SK-N-SH (cell line): Measurements from ENCODE around the gene ETV6. TPM values are rescaled to one million over a fixed set of nuclear protein-coding genes. Genes with fewer than 3 reads are reported as not detected.

Source experiments
- CTCF ChIA-PET: fragments of 300-600, 350-600 bp; formaldehyde crosslinking; extraction: SDS; loops from one replicate; lab custom pipeline; 2021; lab: Yijun Ruan, JAX
- POLR2A ChIA-PET: fragments of 350-600 bp; sonication (Branson Sonifier 250); formaldehyde crosslinking; extraction: SDS; loops from one replicate; lab custom pipeline; 2020; ENCODE audit warnings: antibody characterized with exemption, inconsistent platforms; lab: Yijun Ruan, JAX
- DNase-seq: peaks from one replicate; pipeline ENCODE4 v3.0.0; 2012
- H2AFZ ChIP-seq: fragments of 200-600 bp; sonication (generic); 2 replicates; pipeline ENCODE4 v1.8.1; 2016; ENCODE audit warnings: antibody characterized with exemption, mild to moderate bottlenecking, low read depth
- H3F3A ChIP-seq: fragments of 200-600 bp; sonication (generic); replicated peaks from 2 replicates; pipeline ENCODE3; 2016; ENCODE audit warnings: antibody characterized with exemption, mild to moderate bottlenecking; ENCODE audit not compliant: insufficient read depth
- H3K27ac ChIP-seq, 2 experiments: fragments of 200-500 bp in 1 of 2; fragments of 200-600 bp in 1 of 2; sonication (Bioruptor generic) in 1 of 2; sonication (generic), shearing (Covaris generic) in 1 of 2; 2 replicates each; pipeline versions ENCODE4 v1.5.1 to v1.6.1; 2014 to 2016; ENCODE audit warnings: low read depth in 2 of 2, inconsistent platforms in 1 of 2, low read length in 1 of 2, mild to moderate bottlenecking in 1 of 2, mixed read lengths in 1 of 2
- H3K27me3 ChIP-seq: fragments of 200-600 bp; sonication (generic), shearing (Covaris generic); 2 replicates; pipeline ENCODE4 v1.6.1; 2016; ENCODE audit warnings: mixed run types; ENCODE audit not compliant: insufficient read depth
- H3K36me3 ChIP-seq, 2 experiments: fragments of 200-500 bp in 1 of 2; fragments of 200-600 bp in 1 of 2; sonication (Bioruptor generic) in 1 of 2; sonication (generic) in 1 of 2; replicated peaks in 1 of 2; 2 replicates each; pipeline versions ENCODE3 to v1.5.1; 2014 to 2016; ENCODE audit warnings: low read length in 1 of 2, mild to moderate bottlenecking in 1 of 2; ENCODE audit not compliant: insufficient read depth in 2 of 2, control insufficient read depth in 1 of 2
- H3K4me1 ChIP-seq, 2 experiments: fragments of 200-500 bp in 1 of 2; fragments of 200-600 bp in 1 of 2; sonication (Bioruptor generic) in 1 of 2; sonication (generic), shearing (Covaris generic) in 1 of 2; 2 replicates each; pipeline versions ENCODE4 v1.5.1 to v1.6.1; 2014 to 2016; ENCODE audit warnings: low read depth in 1 of 2, low read length in 1 of 2, mixed run types in 1 of 2; ENCODE audit not compliant: insufficient read depth in 2 of 2, control insufficient read depth in 1 of 2
- H3K4me2 ChIP-seq: fragments of 200-600 bp; sonication (generic), shearing (Covaris generic); 2 replicates; pipeline ENCODE4 v1.6.1; 2017; ENCODE audit warnings: mixed run types
- H3K4me3 ChIP-seq, 2 experiments: fragments of 200-500 bp in 1 of 2; fragments of 200-600 bp in 1 of 2; sonication (Bioruptor generic) in 1 of 2; sonication (generic), shearing (Covaris generic) in 1 of 2; 2 replicates each; pipeline versions ENCODE4 v1.5.1 to v1.8.1; 2014 to 2016; ENCODE audit warnings: low read depth in 2 of 2, inconsistent platforms in 1 of 2, low read length in 1 of 2, mild to moderate bottlenecking in 1 of 2, mixed read lengths in 1 of 2, moderate library complexity in 1 of 2
- H3K79me2 ChIP-seq: fragments of 200-600 bp; sonication (generic); 2 replicates; pipeline ENCODE4 v1.8.1; 2017; ENCODE audit warnings: mild to moderate bottlenecking; ENCODE audit not compliant: insufficient read depth
- H3K9ac ChIP-seq: fragments of 200-600 bp; sonication (generic); 2 replicates; pipeline ENCODE4 v1.6.1; 2017; ENCODE audit warnings: mixed run types
- H3K9me2 ChIP-seq: fragments of 200-600 bp; sonication (generic); 2 replicates; pipeline ENCODE4 v1.6.1; 2017; ENCODE audit warnings: mixed run types
- H3K9me3 ChIP-seq: fragments of 200-600 bp; sonication (generic); 2 replicates; pipeline ENCODE4 v1.6.1; 2017; ENCODE audit warnings: mixed run types, mild to moderate bottlenecking, moderate library complexity
- H4K20me1 ChIP-seq: fragments of 200-600 bp; sonication (generic); 2 replicates; pipeline ENCODE4 v1.6.1; 2017; ENCODE audit warnings: mild to moderate bottlenecking, mixed run types; ENCODE audit not compliant: insufficient read depth
- GABPA ChIP-seq: IDR thresholded peaks from 2 replicates; pipeline ENCODE4 v1.4.0; 2012; ENCODE audit warnings: low read depth, mild to moderate bottlenecking
- MAX ChIP-seq: IDR thresholded peaks from 2 replicates; pipeline ENCODE4 v1.4.0; 2012; ENCODE audit warnings: low read depth
- RXRA ChIP-seq: IDR thresholded peaks from 2 replicates; pipeline ENCODE4 v1.4.0; 2012; ENCODE audit warnings: low read depth, mild to moderate bottlenecking, borderline replicate concordance
- TAF1 ChIP-seq: IDR thresholded peaks from 2 replicates; pipeline ENCODE4 v1.6.1; 2012; ENCODE audit warnings: low read depth, mild to moderate bottlenecking, low read length, moderate library complexity, borderline replicate concordance
- TCF12 ChIP-seq: IDR thresholded peaks from 2 replicates; pipeline ENCODE4 v1.4.0; 2012
- USF1 ChIP-seq: IDR thresholded peaks from 2 replicates; pipeline ENCODE4 v1.4.0; 2012; ENCODE audit warnings: low read depth, borderline replicate concordance
- WGBS: methylation state at CpG from one replicate; pipeline ENCODE4 v1.1.6; 2017; ENCODE audit warnings: low lambda C conversion rate; 5-methylcytosine and 5-hydroxymethylcytosine counted together
- polyA plus RNA-seq, 3 experiments: library from polyadenylated mRNA; depleted of rRNA; stranded (reverse); fragments of >200 nt; gene quantifications; 2 replicates each; pipeline ENCODE4 v1.2.3, GENCODE V29; 2012

ETV6 gene
- polyA plus RNA-seq, 1 of the 3 experiments (the other 2 are of a cell fraction) = 4.0 TPM

- H3K9me2 ChIP-seq = no peaks in the 10 kb centered on the region
- H3K4me3 ChIP-seq = no peak overlapping the region
- no peaks in the 10 kb centered on the region for H3F3A ChIP-seq
- ChIA-PET CTCF (interaction anchor here (0.8 kb wide), 1 partner anchor 20 kb away, joined by 3 read pairs; no protein-coding TSS in a partner anchor), POLR2A (no interaction called here)
- H2AFZ ChIP-seq = no peak overlapping the region
- no peaks in the 10 kb centered on the region for H3K27me3 ChIP-seq
- H3K9ac ChIP-seq = no peak overlapping the region
- no peaks in the 10 kb centered on the region for H3K9me3 ChIP-seq
- 92% methylated on average over 3 of the region's 3 CpGs for whole genome bisulfite sequencing
- no peak for DNase-seq
- peaks cover 0 to 2% of the 10 kb centered on the region in 2 experiments; a peak in 1 of 4 replicates for H3K4me1 ChIP-seq
- peaks cover 4% of the 10 kb centered on the region; the same call in 1 of the 2 replicates for H4K20me1 ChIP-seq
- TF ChIP-seq GABPA = no peak
- no peak overlapping the region for H3K27ac ChIP-seq
- no peaks in the 10 kb centered on the region for H3K36me3 ChIP-seq
- H3K79me2 ChIP-seq = peaks cover 93% of the 10 kb centered on the region
- no peak overlapping the region for H3K4me2 ChIP-seq
Measured at GRCh38 chr12:11695321-11695720, 45.8 kb downstream of the ETV6 start.

- ChIA-PET POLR2A (no interaction called here), CTCF (interaction anchor here (0.8 kb wide), 1 partner anchor 21 kb away, joined by 3 read pairs; no protein-coding TSS in a partner anchor)
- H3K36me3 ChIP-seq = no peaks in the 10 kb centered on the region
- 98% methylated on average over 3 of the region's 3 CpGs for WGBS
- no peak overlapping the region for H3K4me2 ChIP-seq
- H2AFZ ChIP-seq = no peak overlapping the region
- H4K20me1 ChIP-seq = peaks cover 4% of the 10 kb centered on the region; the same call in 1 of the 2 replicates
- no peaks in the 10 kb centered on the region; a peak in 1 of 4 replicates for H3K4me1 ChIP-seq
- no peaks in the 10 kb centered on the region for H3K9me3 ChIP-seq
- no peaks in the 10 kb centered on the region for H3K9me2 ChIP-seq
- no peaks in the 10 kb centered on the region for H3F3A ChIP-seq
- no peak overlapping the region for H3K9ac ChIP-seq
- TF ChIP-seq USF1 = no peak
- H3K27me3 ChIP-seq = no peaks in the 10 kb centered on the region
- no peak overlapping the region for H3K4me3 ChIP-seq
- no peak overlapping the region for H3K27ac ChIP-seq
- DNase-seq = no peak
- H3K79me2 ChIP-seq = peaks cover 95% of the 10 kb centered on the region
Measured at GRCh38 chr12:11696084-11696483, 46.6 kb downstream of the ETV6 start.

- ChIA-PET CTCF (no interaction called here), POLR2A (interaction anchor here (0.6 kb wide), 1 partner anchor 29 kb away, joined by 3 read pairs; no protein-coding TSS in a partner anchor)
- no peaks in the 10 kb centered on the region; a peak in 1 of 4 replicates for H3K4me1 ChIP-seq
- no peak overlapping the region for H3K4me2 ChIP-seq
- no peak overlapping the region for H3K27ac ChIP-seq
- no peak overlapping the region for H3K4me3 ChIP-seq
- H3K27me3 ChIP-seq = no peaks in the 10 kb centered on the region
- 91% methylated on average over 5 of the region's 5 CpGs for WGBS
- peaks cover 95% of the 10 kb centered on the region for H3K79me2 ChIP-seq
- H3K9me2 ChIP-seq = no peaks in the 10 kb centered on the region
- H3K9me3 ChIP-seq = no peaks in the 10 kb centered on the region
- H3F3A ChIP-seq = no peaks in the 10 kb centered on the region
- no peaks in the 10 kb centered on the region for H3K36me3 ChIP-seq
- H2AFZ ChIP-seq = no peak overlapping the region
- H3K9ac ChIP-seq = no peak overlapping the region
- TF ChIP-seq MAX = no peak
- no peak for TF ChIP-seq TCF12
- TF ChIP-seq TAF1 = no peak
- TF ChIP-seq RXRA = no peak
- no peak for DNase-seq
- peaks cover under 1% of the 10 kb centered on the region; the same call in 1 of the 2 replicates for H4K20me1 ChIP-seq
Measured at GRCh38 chr12:11697131-11697530, 47.7 kb downstream of the ETV6 start.
